Neural cell (in vitro differentiated cells): ENCODE measurements around the gene COX7A2. TPM values are rescaled to one million over a fixed set of nuclear protein-coding genes. Genes with fewer than 3 reads are reported as not detected.

Experiments used
- H2AFZ ChIP-seq: fragments of 200-600, 300-800 bp; sonication (generic), shearing (Covaris generic); 2 replicates; pipeline ENCODE4 v1.6.0; 2014; ENCODE audit warnings: low read depth, mild to moderate bottlenecking, antibody characterized with exemption, low read length, moderate library complexity
- H3F3A ChIP-seq: fragments of 200-600 bp; shearing (Covaris generic); 2 replicates; pipeline ENCODE4 v1.6.1; 2016; ENCODE audit warnings: mild to moderate bottlenecking, moderate library complexity, mixed read lengths, antibody characterized with exemption, low read length; ENCODE audit not compliant: insufficient read depth, poor library complexity, severe bottlenecking
- H3K27ac ChIP-seq: fragments of 200-600, 300-800 bp; sonication (generic), shearing (Covaris generic); 2 replicates; pipeline ENCODE4 v1.5.1; 2014; ENCODE audit warnings: mild to moderate bottlenecking, low read length, moderate library complexity
- H3K27me3 ChIP-seq: fragments of 300-800, 200-600 bp; sonication (generic), shearing (Covaris generic); 2 replicates; pipeline ENCODE4 v1.6.0; 2014; ENCODE audit warnings: mild to moderate bottlenecking, low read depth, low read length, moderate library complexity; ENCODE audit not compliant: insufficient read depth
- H3K36me3 ChIP-seq: fragments of 300-800, 200-600 bp; sonication (generic), shearing (Covaris generic); 2 replicates; pipeline ENCODE4 v1.5.1; 2014; ENCODE audit warnings: mild to moderate bottlenecking, antibody characterized with exemption, low read length, moderate library complexity; ENCODE audit not compliant: insufficient read depth
- H3K4me2 ChIP-seq: fragments of 300-800, 200-600 bp; sonication (generic), shearing (Covaris generic); 2 replicates; pipeline ENCODE4 v1.6.0; 2014; ENCODE audit warnings: mild to moderate bottlenecking, low read length
- H3K4me3 ChIP-seq: fragments of 300-800, 200-600 bp; sonication (generic), shearing (Covaris generic); 2 replicates; pipeline ENCODE4 v1.5.1; 2014; ENCODE audit warnings: mild to moderate bottlenecking, low read length, moderate library complexity
- H3K79me2 ChIP-seq: fragments of 200-600 bp; shearing (Covaris generic); replicated peaks from 2 replicates; pipeline ENCODE4 v1.6.0; 2014; ENCODE audit warnings: mild to moderate bottlenecking, low read length, moderate library complexity; ENCODE audit not compliant: insufficient read depth
- H3K9ac ChIP-seq: fragments of 300-800, 200-600 bp; sonication (generic), shearing (Covaris generic); 2 replicates; pipeline ENCODE4 v1.6.1; 2016; ENCODE audit warnings: mild to moderate bottlenecking, low read length, mixed read lengths
- H3K9me2 ChIP-seq: fragments of 200-600 bp; shearing (Covaris generic); 2 replicates; pipeline ENCODE4 v1.6.1; 2016; ENCODE audit warnings: mild to moderate bottlenecking, low read length, mixed read lengths; ENCODE audit not compliant: insufficient read depth
- H3K9me3 ChIP-seq: fragments of 200-600, 300-800 bp; sonication (generic), shearing (Covaris generic); 2 replicates; pipeline ENCODE4 v1.6.1; 2016; ENCODE audit warnings: mild to moderate bottlenecking, mixed run types, low read length, moderate library complexity, mixed read lengths
- H4K20me1 ChIP-seq: fragments of 200-600 bp; shearing (Covaris generic); 2 replicates; pipeline ENCODE4 v1.6.1; 2016; ENCODE audit warnings: mild to moderate bottlenecking, mixed run types; ENCODE audit not compliant: insufficient read depth
- CTCF ChIP-seq: fragments of 450-650 bp; IDR thresholded peaks from 2 replicates; pipeline ENCODE4 v1.5.1; 2014; ENCODE audit warnings: antibody characterized with exemption, mild to moderate bottlenecking, moderate library complexity; ENCODE audit not compliant: poor library complexity, severe bottlenecking
- EP300 ChIP-seq: fragments of 450-650 bp; conservative IDR thresholded peaks from 2 replicates; pipeline ENCODE4 v1.6.1; 2014; ENCODE audit warnings: antibody characterized with exemption, mild to moderate bottlenecking, moderate library complexity; ENCODE audit not compliant: poor library complexity, severe bottlenecking
- EZH2 ChIP-seq: fragments of 200-600, 300-800 bp; shearing (Covaris generic), sonication (generic); IDR thresholded peaks from 2 replicates; pipeline ENCODE4 v1.6.1; 2014; ENCODE audit warnings: antibody characterized with exemption, low read length, borderline replicate concordance, mild to moderate bottlenecking; ENCODE audit not compliant: insufficient read depth, poor library complexity, severe bottlenecking
- MXI1 ChIP-seq: fragments of 450-650 bp; conservative IDR thresholded peaks from 2 replicates; pipeline ENCODE4 v1.6.1; 2014; ENCODE audit warnings: antibody characterized with exemption, mild to moderate bottlenecking; ENCODE audit not compliant: poor library complexity, severe bottlenecking
- POLR2AphosphoS5 ChIP-seq: IDR thresholded peaks from 2 replicates; pipeline ENCODE4 v1.6.1; 2012
- RAD21 ChIP-seq: fragments of 450-650 bp; conservative IDR thresholded peaks from 2 replicates; pipeline ENCODE4 v1.6.1; 2014; ENCODE audit warnings: antibody characterized with exemption, mild to moderate bottlenecking, moderate library complexity
- REST ChIP-seq: IDR thresholded peaks from 2 replicates; pipeline ENCODE4 v1.6.1; 2012; ENCODE audit warnings: borderline replicate concordance
- SMC3 ChIP-seq: fragments of 450-650 bp; conservative IDR thresholded peaks from 2 replicates; pipeline ENCODE4 v1.6.1; 2014; ENCODE audit warnings: antibody characterized with exemption, mild to moderate bottlenecking, moderate library complexity; ENCODE audit not compliant: poor library complexity
- TAF1 ChIP-seq: IDR thresholded peaks from 2 replicates; pipeline ENCODE4 v1.6.1; 2012; ENCODE audit warnings: low read depth
- polyA plus RNA-seq: library from polyadenylated mRNA; depleted of rRNA; stranded (reverse); fragments of >200 nt; gene quantifications from 2 replicates; pipeline ENCODE4 v1.2.3, GENCODE V29; 2014

Gene COX7A2
- polyA plus RNA-seq, 1 donor from 2014 or later = 2,909 TPM

GRCh38 chr6:75283907-75284631, 40.5 kb upstream of the COX7A2 start:
- TF ChIP-seq EP300 (no peak), MXI1 (no peak), SMC3 (no peak), REST (no peak), TAF1 (no peak), EZH2 (no peak), CTCF (no peak), RAD21 (no peak), POLR2AphosphoS5 (no peak)
- H3K79me2 ChIP-seq = peaks cover 60% of the 10 kb centered on the region
- H3K4me2 ChIP-seq = peak overlapping the region; percentile 98
- no peaks in the 10 kb centered on the region for H3K27me3 ChIP-seq
- peak overlapping the region; percentile 97 for H3K9ac ChIP-seq
- no peaks in the 10 kb centered on the region for H3K9me2 ChIP-seq
- no peaks in the 10 kb centered on the region for H3F3A ChIP-seq
- peak overlapping the region; percentile 65 for H2AFZ ChIP-seq
- H3K36me3 ChIP-seq = no peaks in the 10 kb centered on the region
- no peaks in the 10 kb centered on the region for H3K9me3 ChIP-seq
- H3K27ac ChIP-seq = peak overlapping the region; percentile 97
- no peaks in the 10 kb centered on the region for H4K20me1 ChIP-seq
- peak overlapping the region; percentile 87 for H3K4me3 ChIP-seq

- H3K36me3 ChIP-seq = no peaks in the 10 kb centered on the region
- H3K4me3 ChIP-seq = peak overlapping the region; percentile 87
- no peaks in the 10 kb centered on the region for H3K9me3 ChIP-seq
- H3K9ac ChIP-seq = peak overlapping the region; percentile 97
- H3K79me2 ChIP-seq = peaks cover 68% of the 10 kb centered on the region
- no peak overlapping the region for H2AFZ ChIP-seq
- TF ChIP-seq SMC3 (no peak), EP300 (no peak), RAD21 (no peak), TAF1 (no peak), REST (no peak), POLR2AphosphoS5 (no peak), EZH2 (no peak), MXI1 (no peak), CTCF (no peak)
- H3K4me2 ChIP-seq = peak overlapping the region; percentile 98
- H3K27ac ChIP-seq = peak overlapping the region; percentile 97
- no peaks in the 10 kb centered on the region for H3K9me2 ChIP-seq
- no peaks in the 10 kb centered on the region for H3F3A ChIP-seq
- no peaks in the 10 kb centered on the region for H3K27me3 ChIP-seq
- no peaks in the 10 kb centered on the region for H4K20me1 ChIP-seq
Observed at GRCh38 chr6:75282706-75283105, 39.1 kb upstream of the COX7A2 start.
